Caki2 (cell line): ENCODE results near the gene APIP. TPM values are rescaled to one million over a fixed set of nuclear protein-coding genes. Genes with fewer than 3 reads are reported as not detected.
"Not testable (repeated sequence)": the region's sequence is repeated elsewhere in the genome, so short reads cannot be mapped to it uniquely, and the experiment has no call there.

Experiments used
- DNase-seq: peaks from one replicate; pipeline ENCODE4 v3.0.0-alpha.2; 2015; ENCODE audit warnings: low read depth
- in situ Hi-C: cut with HindIII; loops from 2 replicates; pipeline ENCODE4 v1.10.0; 2016; ENCODE audit warnings: low sequenced_read_pairs, low pct_unique_long_range_greater_than_20kb, mixed read lengths
- total RNA-seq: library from RNA; depleted of rRNA; stranded (reverse); fragments of >200 nt; shearing (Covaris generic); gene quantifications from 2 replicates; pipeline ENCODE4 v1.2.3, GENCODE V29; 2014; ENCODE audit warnings: low replicate concordance

Gene APIP
- total RNA-seq, 1 experiment from 2014 or later, result 24.6 TPM

DNA sequence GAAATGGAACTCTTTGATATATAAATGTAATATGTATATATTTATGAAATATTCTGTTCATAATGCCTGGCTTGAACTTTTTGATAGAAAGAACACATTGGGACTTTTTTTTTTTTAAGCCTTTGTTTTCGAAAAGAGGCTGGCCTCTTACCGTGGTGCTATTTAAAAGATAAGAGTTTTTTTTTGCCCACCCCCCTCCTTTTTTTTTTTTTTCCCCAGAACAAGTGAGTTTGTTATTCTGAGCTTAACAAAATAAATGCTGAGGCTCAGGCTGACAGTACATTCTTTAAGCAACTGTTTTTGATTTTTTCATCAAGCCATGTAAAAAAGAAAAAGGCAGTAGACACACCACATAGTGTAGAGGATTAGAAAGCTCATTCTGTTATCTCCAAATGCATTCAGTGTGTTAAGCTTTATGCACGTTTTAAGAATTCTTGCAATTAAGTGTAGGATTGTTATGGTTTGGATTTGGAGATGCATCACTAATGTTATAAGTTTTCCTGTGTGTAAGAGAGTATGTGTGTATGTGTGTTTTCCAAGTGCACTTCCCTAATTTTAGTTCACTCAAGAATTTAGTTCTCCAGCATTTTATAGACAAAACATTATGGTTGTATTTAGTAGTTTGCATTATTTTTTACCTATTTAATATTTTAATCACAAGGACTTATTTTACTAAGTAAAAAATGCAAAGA, 12.2 kb upstream of the APIP start:
- no peak for DNase-seq
- in situ Hi-C loops, result no loop called here

DNA sequence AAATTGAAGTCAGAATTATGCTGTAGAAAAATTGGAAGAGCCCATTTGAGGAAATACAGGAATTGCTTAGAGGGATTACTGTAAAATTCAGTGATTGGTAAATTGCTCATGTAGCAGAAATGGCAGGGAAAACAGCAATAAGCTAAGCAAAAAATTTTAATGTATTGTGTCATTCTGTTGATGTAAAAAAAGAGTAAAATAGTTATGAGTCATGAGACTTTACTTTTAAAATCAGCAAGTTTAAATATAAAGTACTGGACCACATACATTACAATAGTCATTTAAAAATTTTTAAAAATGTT, 10.6 kb upstream of the APIP start:
- DNase-seq, result no peak
- in situ Hi-C loops, result no loop called here

DNA sequence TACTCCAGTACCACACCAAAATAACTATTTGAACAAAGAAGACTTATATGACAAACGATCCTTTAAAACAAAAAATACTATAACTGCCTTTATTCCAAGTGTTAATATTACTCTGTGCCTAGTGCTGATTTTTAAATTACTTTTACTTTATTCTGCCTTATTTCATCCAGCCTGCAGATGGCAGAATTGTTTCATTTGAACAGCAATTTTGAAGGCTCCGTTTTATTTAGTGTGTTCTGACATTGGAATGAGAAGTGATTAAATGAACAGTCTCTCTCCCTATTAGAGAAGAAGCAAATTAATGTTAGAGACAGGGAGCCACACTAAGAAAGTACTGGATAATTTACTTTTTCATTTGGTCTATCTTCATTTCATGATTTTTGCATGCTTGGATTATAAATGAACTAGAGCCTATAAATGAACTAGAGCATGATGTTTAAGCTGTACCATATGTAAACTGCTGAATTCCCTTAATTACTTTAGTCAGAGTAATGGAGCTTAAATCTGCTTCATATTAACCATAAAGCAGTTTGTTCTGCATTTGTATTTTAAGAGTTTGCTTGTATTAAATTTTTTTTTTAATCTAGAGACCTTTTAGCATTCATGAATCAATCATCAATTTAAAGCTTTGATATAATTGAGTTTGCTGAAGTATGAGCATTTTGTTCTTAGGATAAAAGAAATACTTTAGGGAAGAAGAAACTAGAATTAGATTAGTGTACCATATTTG, 10.1 kb upstream of the APIP start:
- in situ Hi-C loops, result no loop called here
- peak; percentile 24 for DNase-seq

DNA sequence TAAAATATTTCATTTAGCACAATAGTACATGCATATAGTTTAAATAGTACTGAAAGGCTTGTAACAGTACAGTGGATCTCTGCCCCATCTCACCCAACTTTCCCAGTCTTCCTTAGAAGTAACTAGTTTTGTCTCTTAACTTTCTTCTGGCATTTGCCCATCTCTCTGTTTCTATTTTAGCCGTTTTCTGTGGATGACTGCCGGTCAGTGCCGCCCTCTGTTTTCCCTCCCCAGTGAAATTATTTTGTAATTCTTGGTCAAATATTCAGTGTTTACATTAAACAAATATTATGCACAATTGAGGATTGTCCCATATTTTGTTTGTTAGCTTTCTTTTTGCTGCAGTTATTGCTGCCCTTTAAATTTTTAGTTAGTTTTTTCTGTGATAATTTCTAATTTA, 8.5 kb upstream of the APIP start:
- in situ Hi-C loops, result no loop called here
- DNase-seq, result no peak

DNA sequence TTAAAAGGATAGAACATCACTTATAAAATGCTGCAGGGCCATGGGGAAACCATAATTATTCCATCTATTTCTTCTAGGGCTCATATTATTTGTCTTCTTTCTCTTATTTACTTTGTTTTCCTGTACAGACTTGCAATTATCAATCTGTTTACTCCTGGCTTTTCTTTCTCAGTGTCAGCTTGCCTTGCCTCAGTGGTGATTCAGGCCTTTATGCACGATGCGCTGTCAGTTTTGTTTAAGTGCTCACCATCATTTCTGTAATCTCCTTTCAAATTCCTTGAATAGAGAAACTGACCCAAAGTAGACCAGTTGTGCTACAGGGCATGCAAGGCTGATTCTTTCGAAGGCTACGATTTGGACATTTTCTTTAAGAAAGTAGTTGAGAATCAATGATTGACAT, 5.0 kb upstream of the APIP start:
- DNase-seq, result no peak
- in situ Hi-C loops, result no loop called here

DNA sequence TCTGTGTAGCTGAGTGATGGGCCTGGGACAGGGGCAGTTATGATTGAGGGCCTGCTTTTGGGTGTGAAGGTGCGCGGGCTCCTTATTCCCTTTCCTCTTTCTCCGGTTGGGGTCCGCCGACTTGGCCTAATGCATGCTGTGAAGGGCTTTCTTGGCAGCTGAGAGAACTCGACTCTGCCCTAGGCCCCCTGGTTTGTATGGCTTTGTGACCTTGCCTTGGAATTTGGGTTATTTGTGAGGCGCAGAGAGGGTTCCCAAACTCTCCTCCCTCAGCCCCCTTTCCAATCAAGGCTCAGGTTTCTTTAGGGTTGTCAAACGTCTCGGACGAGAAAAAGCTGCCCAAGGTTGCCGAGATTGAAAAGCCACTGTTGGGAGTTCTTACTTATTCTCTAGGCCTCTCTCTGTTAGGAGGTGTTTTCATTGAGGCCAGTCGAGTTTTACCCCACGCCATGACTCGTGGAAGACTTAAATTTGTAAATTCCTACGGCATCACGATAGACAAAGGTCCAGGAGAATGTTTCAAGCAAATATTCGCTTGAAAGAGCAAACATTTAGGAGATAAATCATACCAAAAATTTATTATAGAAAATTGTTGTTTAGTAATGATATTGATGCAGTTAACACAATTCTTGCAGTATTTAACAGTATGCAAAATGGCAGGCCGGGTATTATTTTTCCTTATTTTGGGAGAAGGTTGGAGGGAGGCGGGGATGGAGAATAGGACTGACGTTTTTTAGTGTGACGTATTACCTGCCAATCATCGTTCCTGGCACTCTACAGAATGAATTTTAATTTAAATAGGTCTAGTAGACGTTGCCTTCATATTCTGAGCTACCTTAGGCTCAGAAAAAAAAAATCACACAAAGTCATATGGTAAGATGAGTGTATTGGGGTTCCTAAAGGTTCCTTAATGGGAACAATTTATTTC, 928 bp upstream of the APIP start:
- peak; percentile 3 for DNase-seq
- in situ Hi-C loops, result no loop called here

DNA sequence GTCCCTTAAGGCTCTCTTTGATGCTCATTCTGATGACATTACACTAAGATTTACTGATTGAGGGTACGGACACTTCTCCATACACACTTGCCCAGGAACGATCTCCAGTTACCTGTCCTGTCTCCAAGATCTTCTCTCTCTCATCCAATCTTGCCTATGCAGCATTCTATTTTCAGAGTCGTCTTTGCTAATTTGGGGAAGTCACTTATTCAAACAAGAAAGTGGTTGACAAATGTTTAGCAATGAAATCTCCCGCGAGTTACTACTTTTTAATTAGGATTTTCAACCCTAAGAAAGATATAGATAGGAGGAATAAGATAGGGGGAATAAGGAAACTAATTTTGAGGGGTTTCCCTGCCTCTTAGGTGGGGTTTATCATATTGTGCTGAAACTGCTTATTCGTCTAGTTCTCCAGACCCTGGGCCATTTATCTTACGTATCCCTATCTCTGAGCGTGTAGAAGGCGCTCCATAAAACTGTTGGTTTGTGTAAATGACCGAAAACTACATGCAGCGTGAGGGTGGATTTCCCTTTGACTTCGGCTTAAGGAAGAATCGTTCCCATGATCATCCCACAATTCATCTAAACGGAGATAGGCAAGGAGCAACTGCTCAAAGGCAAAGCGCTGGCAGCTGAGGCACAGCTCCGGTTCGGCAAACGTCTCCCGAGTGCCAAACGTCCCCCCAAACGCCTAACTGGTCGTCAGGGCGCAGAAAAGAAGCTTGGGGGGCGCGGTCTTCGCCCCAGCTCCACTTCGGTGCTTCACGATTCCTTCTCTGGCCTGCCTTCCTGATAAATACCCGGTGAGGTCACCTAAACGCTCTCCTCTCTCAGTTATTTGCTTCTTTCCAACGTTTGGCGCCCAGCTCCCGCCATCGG, 804 bp downstream of the APIP start:
- DNase-seq, result no peak
- in situ Hi-C loops, result no loop called here

DNA sequence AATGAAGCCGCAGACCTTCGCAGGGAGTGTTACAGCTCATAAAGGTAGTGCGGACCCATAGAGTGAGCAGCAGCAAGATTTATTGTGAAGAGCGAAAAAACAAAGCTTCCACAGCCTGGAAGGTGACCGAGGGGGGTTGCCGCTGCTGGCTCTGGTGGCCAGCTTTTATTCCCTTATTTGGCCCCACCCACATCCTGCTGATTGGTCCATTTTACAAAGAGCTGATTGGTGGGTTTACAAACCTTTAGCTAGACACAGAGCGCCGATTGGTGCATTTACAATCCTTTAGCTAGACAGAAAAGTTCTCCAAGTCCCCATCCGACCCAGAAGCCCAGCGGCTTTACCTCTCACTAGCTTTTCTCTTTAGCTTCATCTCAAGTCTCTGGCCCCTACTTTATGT, 2.6 kb downstream of the APIP start:
- DNase-seq, in situ Hi-C loops: not testable (repeated sequence)

DNA sequence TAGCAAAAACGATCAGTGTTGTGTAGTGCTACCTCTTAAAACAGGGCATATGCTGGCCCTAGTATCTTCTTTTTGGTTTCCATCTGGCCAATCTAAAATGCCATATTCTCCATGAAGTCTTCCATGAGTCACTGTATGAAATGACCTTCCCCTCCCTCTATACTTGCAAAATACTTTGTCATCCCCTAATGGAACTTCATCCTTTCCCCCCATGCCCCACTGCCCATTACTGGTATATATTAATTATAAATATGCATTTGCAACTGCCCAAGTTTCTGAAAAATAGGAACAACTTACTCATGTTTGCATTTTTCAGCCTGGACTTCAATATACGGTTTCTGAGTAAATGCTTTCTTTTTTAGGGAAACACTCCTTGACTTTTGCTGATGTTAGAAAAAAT, 4.5 kb downstream of the APIP start:
- DNase-seq, result no peak
- in situ Hi-C loops, result no loop called here

DNA sequence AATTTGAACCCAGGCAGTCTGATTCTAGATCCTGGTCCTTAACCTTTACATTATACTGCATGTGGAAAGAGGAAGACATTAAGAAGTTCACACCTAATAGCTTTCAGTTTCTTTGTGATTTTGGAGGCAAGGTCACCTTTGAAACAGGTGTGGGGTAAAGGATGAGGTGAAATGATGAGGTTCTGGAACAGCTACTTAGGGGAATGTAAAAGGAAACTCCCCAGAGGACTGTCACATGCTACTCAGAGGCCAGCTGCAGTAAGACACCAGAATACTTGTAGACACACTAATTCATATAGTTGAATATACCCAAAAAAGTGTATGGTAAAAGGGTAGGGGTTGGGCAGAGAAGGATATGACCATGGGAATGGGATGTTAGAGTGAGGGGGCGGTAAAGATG, 5.4 kb downstream of the APIP start:
- no peak for DNase-seq
- in situ Hi-C loops, result no loop called here

DNA sequence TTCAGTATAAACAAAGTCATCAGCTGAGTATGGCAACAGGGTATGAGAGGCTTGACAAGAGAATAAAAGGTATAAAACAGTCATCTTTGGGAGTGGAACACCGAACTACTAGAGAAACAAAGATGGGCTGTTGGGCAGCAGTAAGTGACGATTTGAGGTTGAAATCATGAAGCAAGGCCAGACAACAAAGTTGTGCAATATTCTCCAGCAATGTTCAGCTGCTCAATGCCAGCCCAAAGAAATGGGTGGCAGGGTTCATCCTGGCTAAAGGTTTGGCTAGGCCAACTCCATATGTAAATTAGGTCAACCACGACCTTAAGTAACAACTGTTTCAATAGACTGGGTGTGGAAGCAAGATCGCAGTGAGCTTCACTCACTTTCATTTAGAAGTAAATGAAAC, 6.2 kb downstream of the APIP start:
- in situ Hi-C loops, result no loop called here
- DNase-seq, result no peak

DNA sequence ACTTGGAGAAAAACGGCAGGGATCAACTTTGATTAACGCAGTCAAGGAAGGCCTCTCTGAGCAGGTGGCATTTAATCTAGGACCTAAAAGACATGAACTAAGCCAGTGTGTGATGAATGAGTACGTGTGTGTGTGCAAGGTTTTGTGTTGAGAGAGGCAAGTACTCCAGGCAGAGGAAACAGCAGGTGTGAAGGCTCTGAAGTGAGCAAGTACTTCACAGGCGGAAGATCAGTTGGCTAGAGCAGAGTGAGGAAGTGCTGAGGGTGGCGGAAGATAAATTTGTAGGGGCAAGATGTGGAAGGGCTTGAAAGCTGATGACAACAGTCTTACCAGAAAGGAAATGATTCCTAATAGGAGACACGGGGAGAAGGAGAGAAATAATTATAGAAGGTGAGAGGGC, 6.8 kb downstream of the APIP start:
- in situ Hi-C loops, result no loop called here
- DNase-seq, result no peak

DNA sequence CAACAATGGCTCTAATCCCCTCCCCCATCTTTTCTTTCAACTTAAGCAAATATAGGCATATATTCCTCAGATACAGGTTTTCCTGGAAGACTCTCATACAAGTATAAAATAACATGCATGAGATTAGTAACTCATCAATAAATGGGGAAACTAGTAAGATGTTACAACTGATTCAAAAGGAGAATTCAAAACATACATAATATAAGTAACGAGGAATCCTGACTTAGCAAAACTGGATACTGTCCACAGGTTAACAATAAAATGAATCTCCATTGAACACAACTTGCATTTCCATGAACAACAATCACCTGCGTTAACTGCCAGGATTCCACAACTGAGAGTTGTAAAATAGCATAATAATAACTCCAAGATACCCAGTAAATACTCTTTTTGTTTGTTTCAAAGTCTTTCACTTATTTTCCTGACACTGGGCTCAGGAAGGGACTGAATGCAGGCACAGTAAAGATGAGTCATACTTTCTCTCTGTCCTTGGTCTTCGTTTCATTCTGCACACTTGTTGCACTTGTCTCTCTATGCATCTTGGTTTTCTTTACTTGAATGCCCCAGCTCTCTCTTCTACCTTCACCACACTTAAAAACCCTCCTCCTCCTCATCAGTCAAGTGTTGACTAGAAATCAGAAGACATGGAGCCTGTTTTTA, 8.1 kb downstream of the APIP start:
- in situ Hi-C loops, result no loop called here
- no peak for DNase-seq

DNA sequence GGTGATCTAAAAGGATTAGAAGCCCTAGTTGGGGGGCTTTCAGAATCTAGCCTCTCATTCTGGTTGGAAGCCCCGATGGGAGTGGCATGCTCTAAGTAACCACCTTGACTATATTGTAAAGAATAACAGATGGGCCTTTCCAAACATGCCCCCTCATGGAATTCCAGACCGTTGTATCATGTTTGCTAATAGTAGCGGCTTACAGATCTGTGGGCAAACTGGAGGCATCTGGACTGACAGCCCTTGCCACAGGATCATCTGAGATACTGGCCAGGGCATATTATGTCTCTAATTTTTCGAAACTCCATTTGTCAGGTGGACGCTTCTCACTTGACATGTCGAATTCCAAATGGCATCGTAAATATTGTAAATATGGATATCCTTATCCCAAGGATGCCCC, 10.5 kb downstream of the APIP start:
- in situ Hi-C loops, result no loop called here
- DNase-seq, result no peak

DNA sequence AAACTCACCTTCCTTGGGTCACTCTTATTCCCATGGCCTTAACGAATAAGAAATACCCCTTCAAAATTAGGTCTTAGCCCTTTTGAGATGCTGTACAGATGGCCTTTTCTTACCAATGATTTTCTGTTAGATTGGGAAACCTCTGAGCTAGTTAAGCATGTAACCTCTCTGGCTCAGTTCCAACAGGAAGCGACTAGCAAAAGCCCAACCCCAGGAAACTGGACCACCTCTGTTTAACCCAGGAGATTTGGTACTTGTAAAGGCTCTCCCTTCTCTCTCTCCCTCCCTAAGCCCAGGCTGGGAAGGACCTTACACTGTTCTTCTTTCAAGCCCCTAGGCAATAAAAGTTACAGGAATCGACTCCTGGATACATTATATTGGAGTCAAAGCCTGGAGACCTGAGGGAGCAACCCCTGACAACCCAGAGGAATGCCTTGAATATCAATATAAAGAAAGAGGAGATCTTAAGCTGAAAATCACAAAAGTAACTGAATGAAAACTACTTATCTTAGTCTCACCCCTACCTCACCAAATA, 11.7 kb downstream of the APIP start:
- no peak for DNase-seq
- in situ Hi-C loops, result no loop called here

DNA sequence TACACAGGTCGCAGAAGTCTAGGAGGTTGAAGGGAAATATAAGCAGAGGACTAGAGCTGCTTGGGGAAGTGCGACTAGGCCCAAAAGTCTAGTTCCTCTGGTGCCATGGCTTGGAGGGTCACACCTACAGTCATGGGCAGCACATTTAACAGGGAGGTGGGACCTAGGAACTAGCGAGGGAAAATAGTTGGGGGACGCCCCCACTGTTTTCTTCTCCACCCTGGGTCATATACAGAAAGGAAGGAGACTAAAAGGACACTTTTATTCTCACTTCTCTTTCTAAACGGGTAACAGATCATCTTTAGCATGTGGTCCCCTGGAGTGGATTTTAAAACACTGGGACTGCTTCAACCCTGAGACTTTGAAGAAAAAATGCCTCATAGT, 16.6 kb downstream of the APIP start:
- in situ Hi-C loops, result no loop called here
- peak; percentile 14 for DNase-seq

DNA sequence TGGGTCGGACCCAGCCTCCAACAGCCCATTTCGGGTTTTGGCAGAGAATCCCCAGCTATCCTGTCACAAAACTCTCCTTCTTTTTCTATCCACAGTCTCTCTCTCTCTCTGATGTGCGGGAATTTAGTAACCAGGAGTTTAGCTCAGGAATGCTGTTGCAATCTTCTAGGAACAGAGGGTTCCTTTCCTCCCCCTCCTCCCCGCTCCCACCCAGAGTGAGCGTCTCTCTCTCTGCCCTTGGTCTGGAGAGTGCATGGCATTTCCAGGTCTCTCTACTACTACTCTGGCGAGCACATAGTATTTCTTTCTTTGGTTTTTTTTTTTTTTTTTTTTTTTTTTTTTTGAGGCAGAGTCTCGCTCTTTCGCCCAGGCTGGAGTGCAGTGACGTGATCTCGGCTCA, 17.7 kb downstream of the APIP start:
- DNase-seq, result no peak
- in situ Hi-C loops, result no loop called here
